ENCODE data around the gene TMC8.
"Not testable (repeated sequence)": the region's sequence is repeated elsewhere in the genome, so short reads cannot be mapped to it uniquely, and the experiment has no call there.

TMC8 gene, protein sequence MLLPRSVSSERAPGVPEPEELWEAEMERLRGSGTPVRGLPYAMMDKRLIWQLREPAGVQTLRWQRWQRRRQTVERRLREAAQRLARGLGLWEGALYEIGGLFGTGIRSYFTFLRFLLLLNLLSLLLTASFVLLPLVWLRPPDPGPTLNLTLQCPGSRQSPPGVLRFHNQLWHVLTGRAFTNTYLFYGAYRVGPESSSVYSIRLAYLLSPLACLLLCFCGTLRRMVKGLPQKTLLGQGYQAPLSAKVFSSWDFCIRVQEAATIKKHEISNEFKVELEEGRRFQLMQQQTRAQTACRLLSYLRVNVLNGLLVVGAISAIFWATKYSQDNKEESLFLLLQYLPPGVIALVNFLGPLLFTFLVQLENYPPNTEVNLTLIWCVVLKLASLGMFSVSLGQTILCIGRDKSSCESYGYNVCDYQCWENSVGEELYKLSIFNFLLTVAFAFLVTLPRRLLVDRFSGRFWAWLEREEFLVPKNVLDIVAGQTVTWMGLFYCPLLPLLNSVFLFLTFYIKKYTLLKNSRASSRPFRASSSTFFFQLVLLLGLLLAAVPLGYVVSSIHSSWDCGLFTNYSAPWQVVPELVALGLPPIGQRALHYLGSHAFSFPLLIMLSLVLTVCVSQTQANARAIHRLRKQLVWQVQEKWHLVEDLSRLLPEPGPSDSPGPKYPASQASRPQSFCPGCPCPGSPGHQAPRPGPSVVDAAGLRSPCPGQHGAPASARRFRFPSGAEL

GRCh38 chr17:78130437-78131101 is at the start of gene TMC8:
TMC8 (plus strand) TSS chr17:78130771; CDS start chr17:78131589, 818 bp downstream.
- DNase-seq = peak; percentile 92 to 96

GRCh38 chr17:78081551-78081950 is 49.0 kb upstream of the TMC8 start:
- DNase-seq = no peak

- DNase-seq = not testable (repeated sequence)
These were observed 48.2 kb upstream of the TMC8 start for GRCh38 chr17:78082355-78082872.

GRCh38 chr17:78082988-78083387 is 47.6 kb upstream of the TMC8 start:
- no peak for DNase-seq

- no peak for DNase-seq
These were observed 43.8 kb upstream of the TMC8 start for GRCh38 chr17:78086740-78087139.

DNA sequence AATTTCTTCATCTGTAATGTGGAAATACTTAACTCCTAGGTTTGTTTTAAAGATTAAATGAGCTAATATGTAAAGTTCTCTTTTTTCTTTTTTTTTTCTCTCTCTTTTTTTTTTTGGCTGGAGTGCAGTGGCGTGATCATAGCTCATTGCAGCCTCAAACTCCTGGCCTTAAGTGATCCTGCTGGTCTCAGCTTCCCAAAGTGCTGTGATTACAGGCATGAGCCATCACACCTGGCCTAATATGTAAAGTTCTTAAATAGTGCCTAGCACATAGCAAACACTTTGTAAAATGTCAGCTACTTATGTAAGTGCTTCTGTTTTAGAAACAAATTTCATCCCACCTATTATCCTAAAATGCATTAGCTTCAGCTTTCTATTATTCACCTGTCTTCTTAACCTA is 42.0 kb upstream of the TMC8 start:
- no peak for DNase-seq

- peak in 1 of 2 experiments; percentile 37 for DNase-seq
These were observed 40.8 kb upstream of the TMC8 start for GRCh38 chr17:78089576-78090281.

GRCh38 chr17:78092794-78093324 is 37.7 kb upstream of the TMC8 start:
- no peak for DNase-seq

DNA sequence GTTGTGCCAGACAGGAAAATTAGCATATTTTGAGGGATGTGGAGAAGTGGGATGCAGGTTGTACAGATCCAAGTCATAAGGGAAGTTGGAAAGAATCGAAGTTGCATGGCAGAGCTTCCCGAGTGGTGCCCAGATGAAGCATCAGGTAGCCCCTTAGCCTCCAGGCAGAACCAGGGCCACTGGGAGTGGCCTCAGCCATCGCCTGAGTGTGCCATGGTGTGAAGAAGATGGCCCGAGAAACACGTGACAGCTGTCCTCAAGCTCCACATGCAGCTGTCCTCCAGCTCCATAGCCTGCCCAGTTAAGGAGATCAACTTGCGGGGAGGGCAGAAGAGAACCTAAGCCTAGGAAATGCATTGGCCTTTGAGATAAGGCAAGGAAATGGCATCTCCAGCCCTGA is 35.5 kb upstream of the TMC8 start:
- no peak for DNase-seq

- no peak for DNase-seq
These were observed 34.5 kb upstream of the TMC8 start for GRCh38 chr17:78096093-78096492.

- DNase-seq = no peak
These were observed 29.5 kb upstream of the TMC8 start for GRCh38 chr17:78101112-78101511.

DNA sequence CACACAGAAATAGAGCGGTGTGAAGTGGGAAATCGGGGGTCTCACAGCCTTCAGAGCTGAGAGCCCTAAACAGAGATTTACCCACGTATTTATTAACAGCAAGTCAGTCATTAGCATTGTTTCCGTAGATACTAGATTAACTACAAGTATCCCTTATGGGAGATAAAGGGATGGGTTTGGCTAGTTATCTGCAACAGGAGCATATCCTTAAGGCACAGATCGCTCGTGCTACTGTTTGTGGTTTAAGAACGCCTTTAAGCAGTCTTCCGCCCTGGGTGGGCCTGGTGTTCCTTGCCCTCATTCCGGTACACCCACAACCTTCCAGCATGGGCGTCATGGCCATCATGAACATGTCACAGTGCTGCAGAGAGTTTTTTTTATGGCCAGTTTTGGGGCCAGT is 29.0 kb upstream of the TMC8 start:
- DNase-seq = no peak

DNA sequence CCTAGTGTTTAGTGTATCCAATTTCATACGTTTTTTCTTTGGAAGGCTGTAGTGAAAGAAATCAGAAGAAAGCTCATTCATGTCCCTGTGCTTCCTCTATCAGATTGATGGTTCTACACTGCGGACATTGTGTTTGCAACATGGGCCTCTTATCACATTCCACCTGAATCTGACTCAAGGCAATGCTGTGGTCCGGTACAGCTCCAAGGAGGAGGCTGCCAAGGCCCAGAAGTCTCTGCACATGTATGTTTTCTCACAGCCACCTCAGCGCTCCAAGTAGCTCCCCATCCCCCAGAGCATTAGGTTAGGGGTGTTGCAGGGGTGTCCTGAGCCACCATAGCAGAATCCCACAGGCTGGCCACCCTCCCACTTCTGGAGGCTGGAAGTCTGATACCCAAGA is 27.3 kb upstream of the TMC8 start:
- DNase-seq = no peak

GRCh38 chr17:78104540-78104941 is 26.0 kb upstream of the TMC8 start:
- no peak for DNase-seq

- DNase-seq = no peak
These were observed 25.5 kb upstream of the TMC8 start for GRCh38 chr17:78105101-78105500.

DNA sequence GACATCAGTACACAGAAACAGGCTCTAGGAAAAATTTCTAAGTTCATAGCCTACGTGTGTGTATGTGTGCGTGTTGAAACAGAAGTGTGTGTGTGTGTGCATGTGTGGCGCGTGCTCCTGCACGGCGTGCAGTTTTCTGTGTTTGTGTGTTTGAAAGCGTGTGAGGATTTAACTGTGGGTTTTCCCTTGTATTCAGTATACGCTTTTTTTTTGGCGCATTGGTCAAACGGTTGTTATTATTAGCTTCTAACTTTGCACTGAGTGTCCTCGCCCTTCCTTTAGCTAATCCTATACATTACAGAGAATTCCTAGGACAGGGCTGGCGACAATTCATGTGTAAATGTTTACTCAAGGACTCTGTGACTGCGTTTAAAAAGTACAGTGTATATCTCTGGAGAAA is 25.0 kb upstream of the TMC8 start:
- DNase-seq = no peak

DNA sequence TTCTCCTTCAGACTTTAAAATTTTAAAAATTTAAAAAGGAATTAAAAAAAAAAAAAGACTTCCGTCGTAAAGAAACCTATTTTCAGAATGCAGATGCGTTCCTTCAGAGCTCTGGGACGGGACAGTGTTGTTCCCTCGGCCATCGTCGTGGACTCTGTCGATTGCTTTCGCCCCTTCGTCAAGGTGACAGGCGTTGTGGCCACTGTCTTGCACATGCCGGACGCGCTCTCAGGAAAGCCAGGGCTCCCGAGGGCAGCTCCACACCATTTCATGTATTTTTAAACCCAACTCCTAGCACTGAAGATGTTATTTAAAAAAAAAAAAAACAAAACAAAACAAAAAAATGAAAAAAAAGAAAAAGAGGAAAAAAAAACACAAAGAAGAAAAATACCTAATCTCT is 24.4 kb upstream of the TMC8 start:
- DNase-seq = no peak

DNA sequence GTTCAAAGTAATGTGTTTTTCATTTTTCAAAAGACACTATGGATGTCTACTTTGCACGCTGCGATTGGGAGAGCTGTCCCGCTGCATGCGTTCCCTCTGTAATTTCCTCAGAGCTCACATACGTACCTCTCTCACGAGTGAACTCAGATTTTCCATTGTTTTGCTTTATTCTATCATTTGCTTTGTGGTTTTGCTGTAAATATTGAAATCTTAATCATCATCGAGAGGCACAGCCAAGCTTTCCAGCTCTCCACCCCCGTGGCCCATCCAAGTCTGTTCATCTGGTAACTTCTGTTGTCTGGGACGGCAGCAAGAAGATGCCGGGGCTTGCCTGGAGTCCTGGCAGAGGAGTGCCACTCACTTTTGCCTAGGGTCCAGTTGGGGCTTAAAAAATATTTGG is 23.1 kb upstream of the TMC8 start:
- DNase-seq = no peak

- no peak for DNase-seq
These were observed 22.4 kb upstream of the TMC8 start for GRCh38 chr17:78107976-78108725.

- DNase-seq = no peak
These were observed 21.7 kb upstream of the TMC8 start for GRCh38 chr17:78108726-78109488.

DNA sequence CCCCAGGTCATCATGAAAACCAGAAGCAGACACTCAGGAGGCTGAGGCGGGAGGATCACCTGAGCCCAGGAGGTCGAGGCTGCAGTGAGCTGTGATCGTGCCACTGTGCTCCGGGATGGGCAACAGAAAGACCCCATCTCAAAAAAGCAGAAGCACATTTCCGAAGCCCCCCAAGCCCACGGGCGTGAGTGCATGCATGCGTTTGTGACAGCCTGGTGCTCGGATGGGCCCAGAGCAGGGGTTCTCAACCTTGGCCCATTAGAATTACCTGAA is 21.1 kb upstream of the TMC8 start:
- no peak for DNase-seq

Measured in AML-193 (cell line).